ENCODE results near the gene EXD1.

- TF ChIP-seq CTCF (IDR thresholded peaks at IDR 0.05 in 4 of 5, conservative IDR thresholded peaks at IDR 0.05 in 1 of 5) (no peak), POLR2A (IDR thresholded peaks at IDR 0.05) (no peak)
These were observed 76.8 kb downstream of the EXD1 start for GRCh38 chr15:41153733-41154132.
